ENCODE measurements around the gene ADAM12.

DNA sequence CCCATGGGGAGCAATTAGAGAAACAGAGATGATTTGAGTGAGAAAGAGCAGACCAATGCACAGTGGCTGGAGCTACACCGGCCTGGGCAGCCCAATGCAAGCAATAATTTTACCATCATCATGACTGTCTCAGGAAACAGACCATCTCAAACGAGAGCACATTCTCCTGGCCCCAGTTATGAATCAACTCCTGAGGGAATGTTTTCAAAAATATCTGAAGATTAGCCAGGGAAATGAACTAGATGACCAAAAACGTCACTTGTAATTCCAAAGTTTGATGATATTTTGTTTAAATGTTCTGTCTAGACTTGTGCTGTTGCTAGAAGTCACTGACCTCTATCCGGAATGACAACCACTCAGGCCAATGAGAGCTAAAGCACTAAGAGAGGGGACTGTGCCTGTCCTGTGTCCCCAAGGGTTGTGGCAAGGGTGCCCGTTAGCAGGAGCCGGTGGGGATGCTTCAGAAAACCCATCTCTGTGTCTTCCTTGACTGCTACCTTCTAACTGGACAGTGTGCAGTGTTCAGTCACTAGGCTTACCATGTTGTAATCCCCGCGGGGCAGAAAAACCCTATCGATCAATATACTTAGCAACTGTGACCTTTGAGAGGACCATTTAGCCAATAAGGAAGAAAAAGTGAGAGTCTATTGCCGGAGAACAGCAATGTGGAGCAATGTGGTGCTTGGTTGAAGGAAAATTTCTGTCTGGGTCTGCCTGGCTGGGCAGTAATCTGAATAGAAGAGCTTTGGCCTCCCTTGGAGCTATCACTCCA lies 202.4 kb downstream of the ADAM12 start:
- TF ChIP-seq EZH2phosphoT487 (IDR thresholded peaks at IDR 0.05; ENCODE audit: borderline replicate concordance) (no peak), CTCF (conservative IDR thresholded peaks at IDR 0.05; ENCODE audit: low read length) (no peak)

Measured in Loucy (cell line).